Sigmoid colon (tissue), 3 donors: ENCODE results near the gene SYS1.
"Not testable (repeated sequence)": the region's sequence is repeated elsewhere in the genome, so short reads cannot be mapped to it uniquely, and the experiment has no call there.

Experiments used
- CTCF ChIP-seq, 4 experiments: fragments of 450-650 bp in 3 of 4; fragments of 200-600 bp in 1 of 4; IDR thresholded peaks; one replicate each; pipeline ENCODE4 v1.5.1; 2016 to 2019; ENCODE audit warnings: antibody characterized with exemption in 4 of 4, mild to moderate bottlenecking in 3 of 4, moderate library complexity in 2 of 4
- POLR2A ChIP-seq, 2 donors: fragments of 450-650 bp; IDR thresholded peaks; one replicate each; pipeline ENCODE4 v1.6.1; 2016; ENCODE audit warnings: antibody characterized with exemption in 2 of 2, mild to moderate bottlenecking in 2 of 2, moderate library complexity in 2 of 2

- TF ChIP-seq POLR2A, CTCF (IDR thresholded peaks at IDR 0.05): not testable (repeated sequence)
Observed at GRCh38 chr20:45350795-45351194, 12.2 kb upstream of the SYS1 start.
